Myocyte (in vitro differentiated cells): ENCODE results near the gene MMP14. TPM values are rescaled to one million over a fixed set of nuclear protein-coding genes. Genes with fewer than 3 reads are reported as not detected.
"Not testable (repeated sequence)": the region's sequence is repeated elsewhere in the genome, so short reads cannot be mapped to it uniquely, and the experiment has no call there.

Experiments
- DNase-seq: peaks from one replicate; pipeline ENCODE4 v3.0.0-alpha.2; 2012; ENCODE audit warnings: low read depth
- total RNA-seq: library from RNA; depleted of rRNA; stranded (reverse); fragments of >200 nt; gene quantifications from 2 replicates; pipeline ENCODE4 v1.2.3, GENCODE V29; 2014

The MMP14 gene
- total RNA-seq, 1 donor from 2014 or later = 532 TPM

DNA sequence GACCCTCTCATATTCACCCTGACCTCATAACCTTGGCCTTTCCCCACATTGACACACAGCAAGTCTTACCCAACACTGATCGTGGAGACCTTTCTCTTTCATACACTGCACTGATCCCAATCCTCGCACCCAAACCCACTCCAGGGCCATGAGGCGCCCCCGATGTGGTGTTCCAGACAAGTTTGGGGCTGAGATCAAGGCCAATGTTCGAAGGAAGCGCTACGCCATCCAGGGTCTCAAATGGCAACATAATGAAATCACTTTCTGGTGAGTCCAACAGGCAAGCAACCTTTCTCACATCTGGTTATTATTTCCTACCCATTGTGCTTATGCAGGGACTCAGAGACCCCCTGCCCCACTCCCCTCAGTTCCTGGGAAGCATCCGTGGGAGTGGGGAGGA, 5.4 kb downstream of the MMP14 start:
- DNase-seq = no peak

GRCh38 chr14:22842211-22843122, 6.1 kb downstream of the MMP14 start:
- no peak for DNase-seq

DNA sequence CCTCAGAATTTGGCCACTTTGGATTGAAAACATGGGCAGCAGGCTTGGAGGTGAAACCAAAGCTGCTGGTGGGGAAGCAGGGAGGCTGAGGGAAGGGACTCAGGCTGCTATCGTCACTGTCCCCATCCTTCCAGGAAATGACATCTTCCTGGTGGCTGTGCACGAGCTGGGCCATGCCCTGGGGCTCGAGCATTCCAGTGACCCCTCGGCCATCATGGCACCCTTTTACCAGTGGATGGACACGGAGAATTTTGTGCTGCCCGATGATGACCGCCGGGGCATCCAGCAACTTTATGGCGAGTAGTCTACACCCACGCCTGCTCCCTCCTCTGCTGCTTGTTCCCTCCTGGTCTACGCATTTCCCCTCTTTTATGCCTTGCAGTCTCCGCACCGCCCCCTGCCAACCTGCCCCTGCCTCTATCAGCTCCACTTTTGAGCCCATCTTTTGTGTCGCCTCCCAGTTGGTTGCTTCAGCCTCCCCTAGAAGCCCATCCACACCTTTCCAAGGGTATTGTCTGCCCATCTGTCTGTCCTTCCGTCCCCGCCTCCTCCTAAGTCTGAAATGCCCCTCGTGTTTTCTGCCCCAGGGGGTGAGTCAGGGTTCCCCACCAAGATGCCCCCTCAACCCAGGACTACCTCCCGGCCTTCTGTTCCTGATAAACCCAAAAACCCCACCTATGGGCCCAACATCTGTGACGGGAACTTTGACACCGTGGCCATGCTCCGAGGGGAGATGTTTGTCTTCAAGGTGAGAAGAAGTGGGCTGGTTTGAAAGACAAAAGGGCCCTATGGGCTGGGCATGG, 6.9 kb downstream of the MMP14 start:
- no peak for DNase-seq

DNA sequence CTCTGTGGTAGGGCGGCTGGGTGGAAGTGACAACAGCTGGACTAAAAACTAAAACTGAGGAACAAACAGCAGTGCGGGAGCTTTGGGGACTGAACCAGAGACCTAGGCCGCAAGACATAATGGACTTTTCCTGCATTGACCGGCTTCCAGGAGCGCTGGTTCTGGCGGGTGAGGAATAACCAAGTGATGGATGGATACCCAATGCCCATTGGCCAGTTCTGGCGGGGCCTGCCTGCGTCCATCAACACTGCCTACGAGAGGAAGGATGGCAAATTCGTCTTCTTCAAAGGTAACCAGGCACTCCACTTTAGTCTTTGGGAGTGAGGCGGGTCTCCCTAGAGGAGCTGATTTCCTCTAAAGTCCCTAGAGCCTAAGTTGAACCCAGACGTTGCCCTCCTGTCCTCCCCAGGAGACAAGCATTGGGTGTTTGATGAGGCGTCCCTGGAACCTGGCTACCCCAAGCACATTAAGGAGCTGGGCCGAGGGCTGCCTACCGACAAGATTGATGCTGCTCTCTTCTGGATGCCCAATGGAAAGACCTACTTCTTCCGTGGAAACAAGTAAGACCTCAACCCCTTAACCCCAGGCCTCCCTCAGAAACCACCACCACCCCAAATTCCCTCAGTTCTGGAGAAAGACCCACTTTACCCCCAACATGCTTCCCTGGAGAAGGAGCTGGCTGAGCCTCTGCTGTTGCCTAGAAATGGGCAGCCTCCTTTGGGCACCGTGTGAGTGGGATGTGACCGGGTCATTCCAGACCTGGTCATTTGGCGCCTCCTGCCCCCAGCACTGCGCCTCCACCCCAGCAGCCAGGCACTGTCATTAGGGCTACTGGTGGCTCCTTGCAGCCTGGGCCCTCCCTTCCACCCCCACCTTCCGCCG, 8.1 kb downstream of the MMP14 start:
- no peak for DNase-seq

DNA sequence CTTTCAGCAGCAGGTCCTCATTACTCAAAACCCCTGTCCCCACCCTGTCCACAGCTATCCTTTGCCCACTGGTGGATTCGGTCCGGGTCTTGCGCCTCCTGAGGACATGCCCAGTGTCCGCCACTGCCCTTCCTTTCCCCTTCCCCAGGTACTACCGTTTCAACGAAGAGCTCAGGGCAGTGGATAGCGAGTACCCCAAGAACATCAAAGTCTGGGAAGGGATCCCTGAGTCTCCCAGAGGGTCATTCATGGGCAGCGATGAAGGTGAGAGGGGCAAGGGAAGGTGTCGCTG, 8.7 kb downstream of the MMP14 start:
- DNase-seq = no peak

GRCh38 chr14:22845821-22846625, 9.6 kb downstream of the MMP14 start:
- no peak for DNase-seq

DNA sequence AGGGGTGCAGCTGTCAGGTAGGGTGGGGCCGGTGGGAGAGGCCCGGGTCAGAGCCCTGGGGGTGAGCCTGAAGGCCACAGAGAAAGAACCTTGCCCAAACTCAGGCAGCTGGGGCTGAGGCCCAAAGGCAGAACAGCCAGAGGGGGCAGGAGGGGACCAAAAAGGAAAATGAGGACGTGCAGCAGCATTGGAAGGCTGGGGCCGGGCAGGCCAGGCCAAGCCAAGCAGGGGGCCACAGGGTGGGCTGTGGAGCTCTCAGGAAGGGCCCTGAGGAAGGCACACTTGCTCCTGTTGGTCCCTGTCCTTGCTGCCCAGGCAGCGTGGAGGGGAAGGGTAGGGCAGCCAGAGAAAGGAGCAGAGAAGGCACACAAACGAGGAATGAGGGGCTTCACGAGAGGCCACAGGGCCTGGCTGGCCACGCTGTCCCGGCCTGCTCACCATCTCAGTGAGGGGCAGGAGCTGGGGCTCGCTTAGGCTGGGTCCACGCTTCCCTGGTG, 10.5 kb downstream of the MMP14 start:
- DNase-seq = peak; percentile 77

DNA sequence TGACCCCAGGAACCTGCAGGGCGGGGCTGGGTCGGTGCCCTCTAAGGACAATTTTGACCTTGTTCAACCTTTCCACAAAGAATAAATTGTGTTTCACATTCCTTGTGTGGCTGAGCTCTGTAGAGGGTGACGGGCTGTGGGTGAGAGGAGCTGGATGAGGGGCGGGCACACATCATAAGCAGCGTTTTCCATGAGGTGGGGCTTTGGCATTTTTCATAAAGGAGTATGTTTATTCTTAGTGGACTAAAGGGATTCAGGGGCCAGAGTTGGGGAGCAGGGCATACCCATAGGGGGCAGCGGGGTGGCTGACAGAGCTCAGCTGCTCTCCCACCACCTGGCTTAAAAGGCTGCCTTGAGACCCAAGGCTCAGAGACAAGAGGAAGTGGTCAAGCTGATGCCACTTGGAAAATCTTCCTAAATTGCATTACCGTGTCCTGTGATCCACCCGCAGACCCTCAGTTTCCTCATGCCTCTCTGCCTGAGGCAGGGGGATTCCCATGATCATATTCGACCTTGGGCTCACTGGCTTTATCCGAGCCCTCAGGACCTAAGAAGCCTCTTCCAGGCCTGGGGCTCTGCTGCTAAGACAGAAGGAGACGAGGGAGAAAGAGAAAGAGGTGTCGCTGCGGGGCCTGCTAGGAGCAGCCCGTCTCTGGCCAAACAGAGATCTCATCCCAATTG, 11.4 kb downstream of the MMP14 start:
- peak; percentile 86 for DNase-seq

DNA sequence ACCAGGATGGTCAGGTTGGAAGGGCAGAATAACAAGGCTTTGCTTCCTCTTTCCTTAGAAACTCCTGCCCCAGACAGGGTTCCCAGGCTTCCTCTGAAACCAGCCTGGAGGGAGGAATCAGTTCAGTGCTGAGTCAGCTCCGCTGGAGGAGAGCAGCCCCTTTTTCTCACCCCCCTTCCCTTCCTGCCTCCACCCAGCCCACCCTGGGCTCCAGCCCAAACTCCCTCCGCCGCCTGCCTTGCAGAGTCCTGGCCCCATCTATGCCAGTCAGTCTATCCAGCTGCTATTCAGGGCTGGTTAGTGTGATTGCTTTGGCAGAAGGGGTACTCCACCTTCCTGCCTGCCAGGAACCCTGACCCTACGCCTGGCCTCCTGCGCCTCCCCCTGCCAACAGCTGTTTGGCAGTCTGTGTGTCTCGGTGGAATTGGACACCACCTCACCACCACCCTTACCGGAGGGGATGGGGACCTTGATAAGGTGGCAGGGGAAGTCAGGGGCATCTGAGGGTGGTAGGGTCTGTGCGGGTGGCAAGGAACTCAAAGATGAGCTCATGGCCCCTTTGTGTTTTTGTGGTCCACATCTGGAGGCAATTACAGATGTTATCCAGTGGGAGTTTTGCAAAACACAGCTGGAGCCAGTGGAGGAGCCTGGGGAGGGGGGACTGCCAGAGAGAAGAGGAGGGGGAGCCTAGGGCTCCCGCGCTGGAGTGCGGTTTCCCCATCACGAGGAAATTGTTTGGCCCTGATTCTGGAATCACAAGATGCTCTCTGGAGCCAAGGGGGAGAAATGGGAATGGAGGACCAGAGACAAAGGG, 12.2 kb downstream of the MMP14 start:
- DNase-seq = peak; percentile 92

DNA sequence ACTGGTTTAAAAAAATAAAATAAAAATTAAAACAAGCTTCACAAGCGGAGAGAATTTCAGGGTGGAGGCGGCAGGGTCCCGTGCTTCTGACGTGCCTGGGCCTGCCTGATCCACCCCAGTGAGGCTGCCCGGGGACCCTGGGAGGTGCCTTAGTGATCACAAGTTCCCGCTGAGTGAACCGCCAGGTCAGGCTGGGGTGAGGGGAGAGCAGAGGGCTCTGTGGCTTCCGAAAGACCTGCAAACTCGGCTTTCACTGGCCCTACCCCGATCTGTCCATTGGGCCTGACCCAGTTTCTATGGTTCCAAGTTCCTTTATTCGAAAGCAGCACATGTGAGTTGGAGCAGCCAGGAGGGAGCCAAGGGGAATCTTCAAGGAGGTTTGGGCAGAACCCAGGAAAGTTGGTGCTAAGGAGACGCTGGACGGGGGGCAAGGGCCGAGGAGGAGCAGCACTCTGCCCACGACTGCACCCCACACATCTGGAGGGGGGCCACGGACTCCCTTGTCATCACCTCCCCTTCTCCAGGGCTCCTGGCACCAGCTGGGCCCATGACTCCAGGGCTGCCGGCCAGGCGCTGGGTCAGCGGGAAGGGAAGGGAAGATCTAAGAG, 12.9 kb downstream of the MMP14 start:
- peak; percentile 38 for DNase-seq

DNA sequence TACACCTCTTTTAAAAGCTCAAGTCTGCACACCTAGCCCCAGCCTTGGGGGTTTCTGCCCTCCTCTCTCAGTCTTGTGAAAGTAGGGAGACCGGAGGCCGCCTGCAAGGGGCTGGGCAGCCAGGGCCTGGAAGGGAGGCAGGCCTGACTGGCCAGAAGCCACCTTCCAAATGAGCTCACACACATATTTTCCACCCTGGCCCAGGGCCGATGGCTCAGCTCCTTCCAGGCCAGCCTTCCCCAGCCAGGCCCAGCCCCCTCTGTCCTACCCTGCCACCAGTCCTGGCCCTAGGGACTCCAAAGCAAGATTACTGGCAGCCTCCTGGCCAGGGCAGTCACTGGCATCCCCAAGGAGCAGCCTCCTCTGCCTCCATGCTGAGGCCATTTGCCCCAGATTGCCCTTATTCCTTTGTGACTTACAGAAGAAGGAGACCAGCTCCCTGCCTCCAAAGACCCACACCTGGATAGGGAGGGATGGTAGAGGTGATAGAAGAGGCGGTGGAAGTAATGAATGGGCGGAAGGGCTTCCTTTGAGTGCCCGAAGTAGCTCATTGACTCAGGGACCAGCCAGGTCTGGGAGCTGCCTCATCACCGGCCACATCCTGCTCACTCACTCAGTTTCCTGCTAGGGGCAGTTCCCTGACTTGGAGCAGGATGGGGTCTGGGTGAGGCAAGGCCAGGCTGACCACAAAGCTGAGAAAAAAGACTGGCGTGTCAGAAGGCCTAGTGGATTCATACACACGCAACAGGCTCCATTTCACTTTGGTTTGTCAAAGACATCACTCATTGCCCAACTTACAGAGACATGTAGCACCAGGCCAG, 14.8 kb downstream of the MMP14 start:
- DNase-seq = peak; percentile 95

DNA sequence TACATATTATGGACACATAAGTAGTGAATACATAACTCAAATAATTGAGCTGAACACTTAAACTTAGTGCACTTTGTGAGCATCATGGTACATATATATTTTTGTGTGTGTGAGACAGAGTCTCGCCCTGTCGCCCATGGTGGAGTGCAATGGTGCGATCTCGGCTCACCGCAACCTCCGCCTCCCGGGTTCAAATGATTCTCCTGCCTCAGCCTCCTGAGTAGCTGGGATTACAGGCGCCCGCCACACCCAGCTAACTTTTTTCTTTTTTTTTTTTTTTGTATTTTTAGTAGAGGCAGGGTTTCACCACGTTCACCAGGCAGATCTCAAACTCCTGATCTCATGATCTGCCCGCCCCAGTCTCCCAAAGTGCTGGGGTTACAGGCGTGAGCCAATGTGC, 15.8 kb downstream of the MMP14 start:
- not testable (repeated sequence) for DNase-seq

DNA sequence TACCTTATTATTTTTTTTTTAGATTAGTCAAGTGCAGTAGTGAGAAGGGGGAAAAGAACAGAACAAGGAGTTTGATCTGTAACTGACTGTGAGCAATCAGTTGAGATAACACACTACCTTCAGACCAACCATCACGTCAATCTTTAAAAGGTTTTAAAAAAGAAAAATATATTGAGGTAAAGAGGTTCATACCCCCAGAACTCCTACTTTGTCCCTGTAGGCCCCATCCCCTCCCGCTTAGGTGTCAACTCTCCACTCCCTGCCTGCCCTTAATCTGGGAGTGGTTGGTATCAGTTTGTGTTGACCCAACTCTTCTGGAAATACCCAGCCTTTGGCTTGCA, 16.2 kb downstream of the MMP14 start:
- DNase-seq = no peak

GRCh38 chr14:22852940-22853767, 16.8 kb downstream of the MMP14 start:
- DNase-seq = peak; percentile 92

DNA sequence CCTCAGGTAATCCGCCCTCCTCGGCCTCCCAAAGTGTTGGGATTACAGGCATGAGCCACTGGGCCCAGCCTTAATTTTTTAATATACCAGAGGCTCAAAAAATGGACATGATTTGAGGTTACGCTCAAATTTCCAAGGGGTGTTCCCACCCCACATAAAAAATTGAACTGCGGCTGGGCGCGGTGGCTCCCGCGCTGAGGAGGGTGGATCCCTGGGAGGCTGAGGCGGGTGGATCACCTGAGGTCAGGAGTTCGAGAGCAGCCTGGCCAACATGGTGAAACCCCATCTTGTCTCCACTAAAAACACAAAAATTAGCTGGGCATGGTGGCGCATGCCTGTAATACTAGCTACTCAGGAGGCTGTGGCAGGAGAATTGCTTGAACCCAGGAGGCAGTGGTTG, 17.9 kb downstream of the MMP14 start:
- DNase-seq = not testable (repeated sequence)

- no peak for DNase-seq
Observed at GRCh38 chr14:22854963-22855724, 18.8 kb downstream of the MMP14 start.
